Stimulated activated CD8-positive, alpha-beta memory T cell treated with anti-CD3 and anti-CD28 coated beads, Interleukin-4, amount 100 ng/mL, for 1 hour (primary cell): ENCODE results near the gene POLR1H.

ENCODE experiments used
- DNase-seq, 2 donors: peaks; one replicate each; pipeline ENCODE4 v3.0.0-alpha.2; 2020; ENCODE audit warnings: low read depth in 2 of 2, low spot score in 1 of 2

POLR1H gene

GRCh38 chr6:30093951-30094661 lies 33.0 kb downstream of the POLR1H start:
- no peak for DNase-seq

GRCh38 chr6:30096829-30097228 lies 35.8 kb downstream of the POLR1H start:
- DNase-seq = no peak

GRCh38 chr6:30097902-30098768 lies 37.1 kb downstream of the POLR1H start:
- no peak for DNase-seq

GRCh38 chr6:30100154-30100553 lies 39.1 kb downstream of the POLR1H start:
- DNase-seq = no peak

- DNase-seq = no peak
Measured at GRCh38 chr6:30100585-30101443, 39.7 kb downstream of the POLR1H start.

GRCh38 chr6:30101444-30102413 lies 40.7 kb downstream of the POLR1H start:
- DNase-seq = peak in 1 of 2 donors; percentile 36

GRCh38 chr6:30102414-30102969 lies 41.4 kb downstream of the POLR1H start:
- DNase-seq = no peak

GRCh38 chr6:30102970-30103871 lies 42.2 kb downstream of the POLR1H start:
- DNase-seq = peak; percentile 67 to 71

GRCh38 chr6:30103872-30104179 lies 42.8 kb downstream of the POLR1H start:
- DNase-seq = no peak

GRCh38 chr6:30104661-30105060 lies 43.6 kb downstream of the POLR1H start:
- DNase-seq = no peak

- DNase-seq = no peak
Measured at GRCh38 chr6:30111266-30111856, 50.3 kb downstream of the POLR1H start.

- DNase-seq = no peak
Measured at GRCh38 chr6:30112402-30112994, 51.4 kb downstream of the POLR1H start.

- DNase-seq = no peak
Measured at GRCh38 chr6:30113003-30113759, 52.1 kb downstream of the POLR1H start, which contains the start of gene TRIM31. Gene TRIM31, minus strand, starts transcription at chr6:30113090. Its CDS starts 285 bp downstream, at chr6:30112805.

- DNase-seq = no peak
Measured at GRCh38 chr6:30113841-30114240, 52.8 kb downstream of the POLR1H start.
